Mammary epithelial cell (primary cell): Measurements from ENCODE around the gene TNFRSF18.

ENCODE experiments used
- CTCF ChIP-seq, 2 donors: IDR thresholded peaks in 1 of 2; conservative IDR thresholded peaks in 1 of 2; 2 replicates each; pipeline ENCODE4 v1.5.1; 2011 to 2012; ENCODE audit warnings: inconsistent platforms in 2 of 2, low read length in 2 of 2, mild to moderate bottlenecking in 2 of 2, control low read depth in 1 of 2, low read depth in 1 of 2; ENCODE audit not compliant: insufficient read depth in 1 of 2; ENCODE audit errors: extremely low read depth in 1 of 2
- EZH2 ChIP-seq: IDR thresholded peaks from 2 replicates; pipeline ENCODE4 v1.6.1; 2012; ENCODE audit warnings: low read length, inconsistent platforms, borderline replicate concordance

GRCh38 chr1:1169429-1170214, 36.8 kb downstream of the TNFRSF18 start:
- TF ChIP-seq CTCF (conservative IDR thresholded peaks at IDR 0.05 in 1 of 2, IDR thresholded peaks at IDR 0.05 in 1 of 2; ENCODE audit: extremely low read depth in 1 of 2, insufficient read depth in 1 of 2, low read depth in 1 of 2, low read length in 2 of 2) (no peak), EZH2 (no peak)
